RKO (cell line): ENCODE results near the gene TSHZ2.
"Not testable (repeated sequence)": the region's sequence is repeated elsewhere in the genome, so short reads cannot be mapped to it uniquely, and the experiment has no call there.

ENCODE experiments used
- DNase-seq: peaks from one replicate; pipeline ENCODE4 v3.0.0-alpha.2; 2016; ENCODE audit warnings: low spot score

TSHZ2 gene

GRCh38 chr20:53320701-53321100 lies 348.5 kb downstream of the TSHZ2 start:
- DNase-seq = no peak

DNA sequence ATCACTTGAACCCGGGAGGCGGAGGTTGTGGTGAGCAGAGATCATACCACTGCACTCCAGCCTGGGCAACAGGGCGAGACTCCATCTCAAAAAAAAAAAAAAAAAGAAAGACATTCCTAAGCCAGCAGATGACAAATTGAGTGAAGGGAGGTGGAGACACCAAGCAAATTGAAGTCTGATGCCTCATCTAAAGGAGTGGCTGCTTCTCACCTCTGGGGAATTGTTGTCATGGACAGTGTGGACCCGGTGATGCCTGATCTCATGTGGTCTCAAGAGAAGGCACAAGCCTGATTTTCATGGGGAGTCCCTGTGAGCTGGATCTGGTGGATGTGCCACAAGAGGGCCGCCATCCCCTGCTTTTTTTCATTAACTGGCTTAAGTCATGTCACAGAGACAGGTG lies 349.4 kb downstream of the TSHZ2 start:
- DNase-seq = no peak

DNA sequence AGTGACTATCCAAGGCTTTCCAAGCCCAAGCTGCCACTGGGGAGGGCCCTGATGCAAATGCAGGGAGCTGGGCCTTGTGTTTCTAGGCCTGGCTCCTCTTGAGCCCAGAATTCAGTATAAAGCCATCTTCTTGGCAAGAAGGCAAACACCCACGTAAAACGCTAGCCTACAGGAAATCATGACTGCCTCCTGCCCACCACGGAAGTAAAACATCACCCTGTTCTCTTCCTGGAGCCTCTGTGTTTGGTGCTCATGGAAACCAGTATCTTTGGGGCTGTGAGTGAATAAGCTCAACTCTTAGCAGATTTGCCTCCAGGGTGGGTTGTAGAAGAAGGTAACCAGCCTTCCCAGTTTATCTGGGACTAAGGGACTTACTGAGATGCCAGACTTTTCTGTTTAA lies 350.5 kb downstream of the TSHZ2 start:
- no peak for DNase-seq

DNA sequence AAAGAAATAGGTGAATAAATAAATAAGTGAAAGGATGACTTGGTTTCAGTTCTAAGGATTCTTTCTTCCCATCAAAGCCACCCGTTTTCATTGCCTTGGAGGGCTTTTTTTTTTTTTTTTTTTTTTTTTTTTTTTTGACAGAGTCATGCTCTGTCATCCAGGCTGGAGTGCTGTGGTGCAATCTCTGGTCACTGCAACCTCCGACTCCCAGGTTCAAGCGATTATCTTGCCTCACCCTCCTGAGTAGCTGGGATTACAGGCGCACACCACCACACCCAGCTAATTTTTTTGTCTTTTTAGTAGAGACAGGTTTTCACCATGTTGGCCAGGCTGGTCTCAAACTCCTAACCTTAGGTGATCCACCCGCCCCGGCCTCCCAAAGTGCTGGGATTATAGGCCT lies 351.3 kb downstream of the TSHZ2 start:
- not testable (repeated sequence) for DNase-seq

GRCh38 chr20:53324816-53325215 lies 352.7 kb downstream of the TSHZ2 start:
- DNase-seq = no peak

- DNase-seq = no peak
Observed at GRCh38 chr20:53328961-53329360, 356.8 kb downstream of the TSHZ2 start.

DNA sequence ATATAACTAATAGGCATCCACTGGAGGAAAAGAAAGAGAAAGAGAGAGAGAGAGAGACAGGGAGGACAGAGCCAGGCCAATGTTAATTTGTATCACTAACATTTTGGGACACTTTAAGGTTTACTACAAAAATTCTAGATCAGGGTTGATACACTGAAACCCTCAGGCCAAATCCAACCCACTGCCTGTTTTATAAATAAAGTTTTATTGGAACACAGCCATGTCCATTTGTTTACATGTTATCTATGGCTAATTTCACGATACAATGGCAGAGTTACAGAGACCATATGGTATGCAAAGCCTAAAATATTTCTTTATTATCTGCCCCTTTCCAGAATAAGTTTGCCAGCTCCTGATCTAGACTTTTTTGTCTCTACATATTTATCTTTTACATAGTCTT lies 357.6 kb downstream of the TSHZ2 start:
- no peak for DNase-seq

GRCh38 chr20:53330601-53331140 lies 358.5 kb downstream of the TSHZ2 start:
- DNase-seq = no peak

DNA sequence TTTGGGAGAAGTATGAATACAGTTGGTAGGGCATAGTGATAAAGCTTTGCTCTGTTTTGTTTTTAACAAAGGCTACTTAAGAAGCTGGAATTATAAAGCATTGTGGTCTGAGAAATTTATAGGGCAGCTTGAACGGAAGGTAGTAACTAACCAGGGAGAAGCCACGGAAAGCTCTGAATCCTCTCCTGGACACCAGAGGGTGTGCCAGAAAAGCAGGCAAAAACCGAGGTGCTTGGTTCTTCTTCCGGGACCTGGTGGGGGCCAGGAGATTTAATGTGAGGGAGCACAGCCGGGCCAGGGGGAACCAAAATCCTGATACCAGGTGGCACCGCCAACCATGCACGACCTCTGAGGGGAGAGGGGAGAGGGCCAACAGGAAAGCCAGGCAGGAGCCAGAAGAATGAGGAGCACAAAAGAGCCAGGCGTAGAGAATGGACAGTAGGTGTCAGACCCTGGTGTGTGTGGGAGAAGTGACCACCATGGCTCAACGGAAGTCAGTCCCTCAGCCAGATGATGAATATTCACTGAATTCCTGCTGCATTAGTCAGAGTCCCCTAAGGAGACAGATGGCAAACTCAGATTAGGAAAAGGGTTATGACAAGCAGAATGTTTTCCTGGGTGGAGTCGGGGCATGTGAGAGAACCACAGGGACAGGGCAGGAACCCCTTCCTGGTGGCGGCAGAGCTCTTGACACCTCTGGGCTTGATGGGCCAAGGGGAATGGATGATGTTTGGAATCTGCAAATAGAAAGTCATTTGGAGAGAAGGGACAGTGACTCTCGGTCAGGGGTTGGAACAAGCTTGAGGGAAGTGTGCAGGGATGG lies 359.2 kb downstream of the TSHZ2 start:
- DNase-seq = peak; percentile 63

DNA sequence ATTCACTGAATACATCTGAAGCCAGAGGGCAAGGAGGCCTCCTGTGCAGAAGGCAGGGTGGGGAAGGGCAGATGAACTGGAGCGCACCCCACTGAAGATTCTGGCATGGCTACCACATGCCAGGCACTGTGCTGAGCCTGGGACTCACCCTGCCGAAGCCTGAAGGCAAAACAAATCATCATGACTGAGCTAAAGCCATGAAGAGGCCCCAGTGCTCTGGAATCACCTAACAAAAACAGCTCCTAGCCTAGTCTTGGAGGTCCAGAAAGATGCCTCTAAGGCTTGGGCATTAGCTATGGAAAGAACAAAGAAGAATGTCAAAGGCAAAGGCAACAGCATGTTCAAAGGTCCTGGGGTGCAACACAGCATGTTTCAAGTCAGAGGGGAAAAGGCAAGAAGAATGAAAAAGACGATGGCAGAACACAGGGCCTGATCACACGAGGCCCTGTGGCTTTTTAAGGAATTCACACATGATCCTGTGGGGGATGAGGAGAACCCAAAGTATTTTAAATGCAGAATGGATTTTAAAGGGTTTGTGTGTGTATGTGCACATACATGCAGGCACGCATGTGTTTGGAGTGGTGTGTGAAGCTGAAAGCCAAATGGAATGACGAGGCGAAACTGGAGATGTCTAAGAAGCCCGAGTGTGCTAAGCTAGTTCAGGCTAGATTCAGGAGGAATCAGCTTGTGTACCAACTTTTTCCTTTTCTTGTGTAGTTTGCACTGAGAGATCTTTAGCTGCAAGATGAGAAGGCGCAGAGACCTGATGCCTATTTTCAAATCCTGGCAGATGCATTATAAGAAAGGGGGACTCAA lies 360.1 kb downstream of the TSHZ2 start:
- DNase-seq = no peak

- no peak for DNase-seq
Observed at GRCh38 chr20:53334861-53335260, 362.7 kb downstream of the TSHZ2 start.

DNA sequence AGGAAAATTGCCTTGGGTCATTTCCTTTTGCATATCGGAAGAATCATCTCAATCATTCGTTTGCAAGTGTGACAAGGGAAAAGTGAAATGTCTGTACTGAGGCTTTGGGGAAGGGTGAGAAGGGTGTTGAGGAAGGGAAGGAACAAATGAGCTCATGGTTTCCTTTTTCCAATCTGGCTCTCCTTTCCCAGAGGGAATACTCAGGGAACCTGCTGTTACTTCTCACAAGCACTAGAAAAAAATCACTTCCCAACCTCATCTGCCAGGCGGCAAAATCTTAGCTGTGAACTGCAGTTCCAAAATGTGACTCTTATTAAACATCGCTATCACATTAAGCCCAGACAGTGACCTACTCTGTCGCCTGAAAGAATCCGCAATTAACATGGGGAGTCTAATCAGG lies 363.4 kb downstream of the TSHZ2 start:
- DNase-seq = no peak

- no peak for DNase-seq
Observed at GRCh38 chr20:53336892-53337291, 364.7 kb downstream of the TSHZ2 start.

- DNase-seq = no peak
Observed at GRCh38 chr20:53337390-53338101, 365.4 kb downstream of the TSHZ2 start.

DNA sequence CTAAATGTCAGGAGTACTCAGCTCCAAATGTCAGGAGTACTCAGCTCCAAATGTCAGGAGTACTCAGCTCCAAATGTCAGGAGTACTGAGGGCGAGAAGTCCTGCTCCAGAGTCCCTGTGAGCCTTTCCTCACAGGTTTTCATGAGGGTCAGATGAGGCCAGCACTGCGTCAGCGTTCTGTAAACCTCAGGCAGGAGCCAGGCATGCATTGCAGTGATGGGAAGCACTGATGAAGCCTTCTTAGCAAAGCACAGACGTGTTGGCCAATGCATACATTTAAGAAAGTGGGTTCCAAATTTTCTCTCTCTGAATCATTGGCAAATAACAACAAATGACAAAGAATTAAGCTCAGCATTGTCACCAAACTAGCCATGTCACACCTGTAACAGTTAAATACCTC lies 366.6 kb downstream of the TSHZ2 start:
- no peak for DNase-seq

- DNase-seq = no peak
Observed at GRCh38 chr20:53342429-53342828, 370.3 kb downstream of the TSHZ2 start.

DNA sequence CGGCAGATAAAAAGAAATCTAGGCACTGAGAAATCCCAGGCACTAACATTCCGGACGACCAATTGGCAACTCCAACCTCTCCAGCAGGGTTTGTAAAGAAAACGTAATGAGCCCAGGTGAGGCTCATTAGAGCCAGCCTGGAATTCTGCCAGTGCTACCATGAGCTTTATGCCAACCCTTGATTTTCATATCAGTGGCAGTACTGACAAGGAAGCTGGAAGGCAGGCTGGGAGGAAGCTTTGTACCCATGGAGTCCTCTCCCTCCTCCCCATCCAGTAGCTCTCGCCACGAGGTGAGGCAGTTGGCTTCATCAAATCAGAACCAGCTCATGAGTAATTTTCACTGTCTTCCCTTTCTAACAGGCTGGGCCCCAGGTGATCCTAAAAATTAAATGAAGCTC lies 371.3 kb downstream of the TSHZ2 start:
- no peak for DNase-seq

DNA sequence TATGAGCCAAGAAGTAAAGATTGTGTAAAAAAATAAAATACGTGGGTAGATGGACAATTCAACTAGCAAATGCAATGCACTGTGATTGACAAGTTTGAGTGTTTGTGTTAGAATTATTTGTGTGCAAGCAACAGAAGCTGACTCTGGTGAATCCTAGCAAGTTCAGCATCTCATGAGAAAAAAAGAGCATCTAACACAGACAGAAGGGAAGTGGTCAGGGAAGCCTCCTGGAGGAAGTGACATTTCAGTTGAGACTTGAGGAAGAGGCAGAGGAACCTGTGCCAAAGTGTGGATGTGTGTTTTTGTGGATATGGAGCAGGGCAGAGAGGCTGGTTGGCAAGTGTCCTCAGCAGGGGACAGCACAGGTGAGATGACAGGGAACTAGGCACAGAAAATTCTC lies 372.7 kb downstream of the TSHZ2 start:
- no peak for DNase-seq

- DNase-seq = no peak
Observed at GRCh38 chr20:53345536-53346334, 373.6 kb downstream of the TSHZ2 start.

GRCh38 chr20:53346335-53346648 lies 374.1 kb downstream of the TSHZ2 start:
- DNase-seq = no peak

- no peak for DNase-seq
Observed at GRCh38 chr20:53349730-53350129, 377.6 kb downstream of the TSHZ2 start.
